Parathyroid adenoma (tissue), 2 donors: ENCODE measurements around the gene TLE3.

Experiments
- H2AFZ ChIP-seq: fragments of 300-600 bp; sonication (generic); one replicate; pipeline ENCODE4 v1.7.0; 2017; ENCODE audit warnings: antibody characterized with exemption, mild to moderate bottlenecking
- H3K27ac ChIP-seq: fragments of 300-600 bp; sonication (generic); one replicate; pipeline ENCODE4 v1.7.0; 2017
- H3K27me3 ChIP-seq: fragments of 300-600 bp; sonication (generic); one replicate; pipeline ENCODE4 v1.7.0; 2017; ENCODE audit warnings: low read length; ENCODE audit not compliant: control insufficient read depth, insufficient read depth
- H3K36me3 ChIP-seq: fragments of 300-600 bp; sonication (generic); one replicate; pipeline ENCODE4 v1.7.0; 2017; ENCODE audit warnings: low read length; ENCODE audit not compliant: control insufficient read depth, insufficient read depth
- H3K4me1 ChIP-seq: fragments of 300-600 bp; sonication (generic); one replicate; pipeline ENCODE4 v1.7.0; 2017; ENCODE audit warnings: control low read depth
- H3K4me2 ChIP-seq: fragments of 300-600 bp; sonication (generic); one replicate; pipeline ENCODE4 v1.7.0; 2017; ENCODE audit warnings: low read length
- H3K4me3 ChIP-seq: fragments of 300-600 bp; sonication (generic); one replicate; pipeline ENCODE4 v1.7.0; 2017; ENCODE audit warnings: low read depth, low read length
- H3K79me2 ChIP-seq: fragments of 300-600 bp; sonication (generic); one replicate; pipeline ENCODE4 v1.7.0; 2017; ENCODE audit warnings: control low read depth
- H3K9ac ChIP-seq: fragments of 300-600 bp; sonication (generic); one replicate; pipeline ENCODE4 v1.7.0; 2017; ENCODE audit warnings: mild to moderate bottlenecking
- H3K9me3 ChIP-seq: fragments of 300-600 bp; sonication (generic); one replicate; pipeline ENCODE4 v1.7.0; 2017; ENCODE audit warnings: low read length; ENCODE audit not compliant: control insufficient read depth
- TF ChIP-seq, protein P1 (sequence below): fragments of 300-600 bp; sonication (generic); IDR thresholded peaks from one replicate; pipeline ENCODE4 v1.7.0; 2017; ENCODE audit warnings: antibody characterized with exemption, mild to moderate bottlenecking
- donor health status: primary hyperparathyroidism.

TLE3 gene

DNA sequence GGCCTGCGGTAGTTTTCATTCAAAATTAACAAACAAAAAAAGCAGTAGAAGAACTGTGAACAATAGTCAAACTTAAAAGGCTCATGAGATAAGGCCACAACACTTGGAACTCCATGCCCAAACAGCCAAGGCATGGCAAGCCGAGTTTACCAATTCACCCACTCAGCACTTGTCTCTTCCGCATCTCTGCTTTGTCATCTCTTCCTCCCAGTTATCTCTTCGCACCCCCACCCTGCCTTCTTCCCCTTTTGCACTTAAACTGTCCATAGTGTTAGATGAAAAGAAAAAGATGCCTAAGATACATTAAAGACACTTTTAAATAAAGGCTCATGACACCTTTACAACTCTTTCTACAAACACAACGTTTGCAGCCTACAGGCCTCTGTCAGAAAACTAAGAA, 11.1 kb downstream of the TLE3 start:
- Histone ChIP-seq H3K36me3 (no peaks in the 10 kb centered on the region), H3K27me3 (no peaks in the 10 kb centered on the region), H3K4me1 (no peaks in the 10 kb centered on the region), H3K9ac (no peak overlapping the region), H3K4me3 (no peak overlapping the region), H2AFZ (no peak overlapping the region), H3K27ac (no peak overlapping the region), H3K9me3 (no peaks in the 10 kb centered on the region), H3K4me2 (no peak overlapping the region), H3K79me2 (no peaks in the 10 kb centered on the region)
- TF ChIP-seq, protein P1, sequence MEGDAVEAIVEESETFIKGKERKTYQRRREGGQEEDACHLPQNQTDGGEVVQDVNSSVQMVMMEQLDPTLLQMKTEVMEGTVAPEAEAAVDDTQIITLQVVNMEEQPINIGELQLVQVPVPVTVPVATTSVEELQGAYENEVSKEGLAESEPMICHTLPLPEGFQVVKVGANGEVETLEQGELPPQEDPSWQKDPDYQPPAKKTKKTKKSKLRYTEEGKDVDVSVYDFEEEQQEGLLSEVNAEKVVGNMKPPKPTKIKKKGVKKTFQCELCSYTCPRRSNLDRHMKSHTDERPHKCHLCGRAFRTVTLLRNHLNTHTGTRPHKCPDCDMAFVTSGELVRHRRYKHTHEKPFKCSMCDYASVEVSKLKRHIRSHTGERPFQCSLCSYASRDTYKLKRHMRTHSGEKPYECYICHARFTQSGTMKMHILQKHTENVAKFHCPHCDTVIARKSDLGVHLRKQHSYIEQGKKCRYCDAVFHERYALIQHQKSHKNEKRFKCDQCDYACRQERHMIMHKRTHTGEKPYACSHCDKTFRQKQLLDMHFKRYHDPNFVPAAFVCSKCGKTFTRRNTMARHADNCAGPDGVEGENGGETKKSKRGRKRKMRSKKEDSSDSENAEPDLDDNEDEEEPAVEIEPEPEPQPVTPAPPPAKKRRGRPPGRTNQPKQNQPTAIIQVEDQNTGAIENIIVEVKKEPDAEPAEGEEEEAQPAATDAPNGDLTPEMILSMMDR: no peak

- H3K27ac ChIP-seq: no peak overlapping the region
- TF ChIP-seq, protein P1: no peak
- H3K27me3 ChIP-seq: no peaks in the 10 kb centered on the region
- no peak overlapping the region for H3K4me3 ChIP-seq
- H2AFZ ChIP-seq: no peak overlapping the region
- H3K36me3 ChIP-seq: no peaks in the 10 kb centered on the region
- no peak overlapping the region for H3K9ac ChIP-seq
- no peak overlapping the region for H3K4me2 ChIP-seq
- no peaks in the 10 kb centered on the region for H3K4me1 ChIP-seq
- no peaks in the 10 kb centered on the region for H3K79me2 ChIP-seq
- no peaks in the 10 kb centered on the region for H3K9me3 ChIP-seq
Observed at GRCh38 chr15:70084461-70084860, 13.3 kb downstream of the TLE3 start.

DNA sequence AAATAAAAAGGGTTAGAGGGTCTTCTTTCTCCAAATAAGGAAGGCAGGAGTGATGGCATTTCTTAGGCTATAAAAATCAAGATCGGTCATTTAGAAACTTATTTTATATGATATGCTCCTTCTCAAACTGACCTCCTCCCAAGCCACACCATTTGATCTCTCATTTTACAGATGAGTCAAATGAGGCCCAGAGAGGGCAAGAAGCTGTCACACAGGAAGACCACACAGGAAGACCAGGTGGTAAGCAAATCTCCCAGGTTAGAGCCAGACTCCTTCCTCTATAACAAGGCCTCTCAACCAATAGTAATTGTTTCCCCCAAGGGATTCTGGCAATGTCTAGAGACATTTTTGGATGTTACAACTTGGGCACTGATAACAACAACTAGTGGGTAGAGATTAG, 13.8 kb downstream of the TLE3 start:
- Histone ChIP-seq H3K9ac (no peak overlapping the region), H3K4me3 (no peak overlapping the region), H3K36me3 (no peaks in the 10 kb centered on the region), H3K27ac (no peak overlapping the region), H3K4me2 (no peak overlapping the region), H3K79me2 (no peaks in the 10 kb centered on the region), H3K9me3 (no peaks in the 10 kb centered on the region), H2AFZ (no peak overlapping the region), H3K4me1 (no peaks in the 10 kb centered on the region), H3K27me3 (no peaks in the 10 kb centered on the region)
- TF ChIP-seq, protein P1: no peak

- TF ChIP-seq, protein P1: no peak
- Histone ChIP-seq H3K9me3 (no peaks in the 10 kb centered on the region), H3K79me2 (no peaks in the 10 kb centered on the region), H3K9ac (no peak overlapping the region), H3K36me3 (no peaks in the 10 kb centered on the region), H3K27ac (no peak overlapping the region), H2AFZ (no peak overlapping the region), H3K4me3 (no peak overlapping the region), H3K4me2 (no peak overlapping the region), H3K4me1 (no peaks in the 10 kb centered on the region), H3K27me3 (no peaks in the 10 kb centered on the region)
Observed at GRCh38 chr15:70083418-70083817, 14.3 kb downstream of the TLE3 start.

DNA sequence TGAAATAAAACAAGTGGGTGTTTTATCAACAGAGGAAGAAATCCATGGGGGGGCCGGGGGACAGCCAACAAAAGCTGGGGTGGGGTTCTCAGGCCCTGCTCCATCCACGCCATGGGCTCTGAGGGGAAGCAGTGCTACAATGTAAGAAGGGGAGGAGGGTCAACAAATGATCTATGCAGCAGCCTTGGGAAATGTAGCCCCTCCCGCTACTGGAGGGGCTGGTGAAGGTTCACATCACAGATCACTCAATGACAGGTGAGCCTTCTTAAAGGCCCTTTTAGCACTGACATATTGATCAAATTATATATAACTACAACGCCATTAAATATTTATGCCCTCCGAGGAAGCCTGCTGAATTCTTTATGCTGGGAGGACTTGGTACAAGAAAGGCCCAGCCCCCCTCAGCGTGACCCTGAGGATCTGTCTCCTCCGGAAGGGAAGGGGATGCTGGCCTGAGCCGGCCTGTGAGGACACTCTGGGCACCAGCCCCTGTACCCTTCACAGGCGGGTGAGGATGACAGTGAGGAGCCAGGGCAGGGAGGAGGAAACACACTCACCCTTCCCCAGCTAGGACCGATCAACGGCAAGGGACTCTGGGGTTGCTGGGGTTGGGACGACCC, 15.3 kb downstream of the TLE3 start:
- Histone ChIP-seq H3K4me2 (no peak overlapping the region), H3K9ac (no peak overlapping the region), H3K27ac (no peak overlapping the region), H3K36me3 (no peaks in the 10 kb centered on the region), H3K4me3 (no peak overlapping the region), H2AFZ (no peak overlapping the region), H3K4me1 (no peaks in the 10 kb centered on the region), H3K27me3 (no peaks in the 10 kb centered on the region), H3K79me2 (no peaks in the 10 kb centered on the region), H3K9me3 (no peaks in the 10 kb centered on the region)
- TF ChIP-seq, protein P1: no peak
